Thyroid gland (tissue), 4 donors: ENCODE measurements around the gene MACROH2A1. TPM values are rescaled to one million over a fixed set of nuclear protein-coding genes. Genes with fewer than 3 reads are reported as not detected.

ENCODE experiments used
- DNase-seq, 2 donors: peaks; one replicate each; pipeline ENCODE4 v3.0.0-alpha.2; 2019
- H3K27ac ChIP-seq, 3 donors: fragments of 200-600 bp; sonication (generic); 1 replicate in 2 of 3; 2 replicates in 1 of 3; pipeline ENCODE4 v1.5.1; 2016 to 2019; ENCODE audit warnings: mild to moderate bottlenecking in 1 of 3, moderate library complexity in 1 of 3
- H3K27me3 ChIP-seq: fragments of 200-600 bp; sonication (generic); one replicate; pipeline ENCODE4 v1.5.1; 2019
- H3K36me3 ChIP-seq, 2 donors: fragments of 200-600 bp; sonication (generic); one replicate each; pipeline ENCODE4 v1.5.1; 2016 to 2019
- H3K4me1 ChIP-seq, 2 donors: fragments of 200-600 bp; sonication (generic); one replicate each; pipeline ENCODE4 v1.5.1; 2017 to 2019
- H3K4me3 ChIP-seq, 3 donors: fragments of 200-600 bp; sonication (generic); replicated peaks in 1 of 3; 1 replicate in 2 of 3; 2 replicates in 1 of 3; pipeline ENCODE4 v1.5.1; 2016; ENCODE audit warnings: mild to moderate bottlenecking in 1 of 3
- H3K9me3 ChIP-seq: fragments of 200-600 bp; sonication (generic); one replicate; pipeline ENCODE4 v1.5.1; 2017
- POLR2A ChIP-seq, 2 donors: fragments of 450-650 bp; IDR thresholded peaks; one replicate each; pipeline ENCODE4 v1.6.1; 2017; ENCODE audit warnings: antibody characterized with exemption in 2 of 2, mild to moderate bottlenecking in 2 of 2, moderate library complexity in 1 of 2
- WGBS, 2 donors: methylation state at CpG; one replicate each; pipeline ENCODE4 v1.1.5; 2017; 5-methylcytosine and 5-hydroxymethylcytosine counted together
- intact Hi-C: fragments of 100-400 bp; cut with DNase I; formaldehyde crosslinking; loops from one replicate; pipeline ENCODE4 v1.15.1; 2023
- total RNA-seq, 4 donors: library from RNA; depleted of rRNA; stranded (reverse); fragments of >200 nt; gene quantifications; one replicate each; pipeline ENCODE4 v1.2.3, GENCODE V29; 2016
- TF ChIP-seq, protein P1 (sequence below), 6 experiments: fragments of 200-600 bp in 3 of 6; fragments of 450-650 bp in 3 of 6; sonication (generic) in 3 of 6; IDR thresholded peaks; one replicate each; pipeline ENCODE4 v1.5.1; 2016 to 2019; ENCODE audit warnings: antibody characterized with exemption in 6 of 6, mild to moderate bottlenecking in 2 of 6, inconsistent platforms in 1 of 6, moderate library complexity in 1 of 6

The MACROH2A1 gene
- total RNA-seq, 4 donors from 2014 or later: 149 to 242 (median 227) TPM

DNA sequence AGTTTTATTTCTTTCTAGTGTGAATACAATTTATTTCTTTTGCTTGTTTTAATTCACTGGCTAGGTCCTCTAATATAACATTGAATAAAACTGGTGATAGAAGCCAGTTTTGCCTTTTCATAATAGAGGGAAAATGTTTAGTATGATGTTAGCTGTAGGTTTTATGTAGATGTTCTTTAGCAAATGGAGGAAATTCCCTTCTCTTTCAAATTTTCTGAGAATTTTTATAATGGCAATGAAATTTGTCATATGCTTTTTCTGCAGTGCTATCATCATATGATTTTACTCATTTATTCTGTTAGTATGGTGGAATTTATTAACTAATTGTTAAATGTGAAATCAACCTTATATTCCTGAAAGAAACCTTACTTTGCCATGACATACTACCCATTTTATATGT lies 18.1 kb upstream of the MACROH2A1 start:
- Histone ChIP-seq H3K27me3 (no peaks in the 10 kb centered on the region), H3K4me1 (no peaks in the 10 kb centered on the region), H3K36me3 (no peaks in the 10 kb centered on the region), H3K9me3 (no peaks in the 10 kb centered on the region), H3K4me3 (no peak overlapping the region), H3K27ac (no peak overlapping the region)
- no peak for DNase-seq
- intact Hi-C loops: no loop called here
- no peak for TF ChIP-seq POLR2A (IDR thresholded peaks at IDR 0.05)

DNA sequence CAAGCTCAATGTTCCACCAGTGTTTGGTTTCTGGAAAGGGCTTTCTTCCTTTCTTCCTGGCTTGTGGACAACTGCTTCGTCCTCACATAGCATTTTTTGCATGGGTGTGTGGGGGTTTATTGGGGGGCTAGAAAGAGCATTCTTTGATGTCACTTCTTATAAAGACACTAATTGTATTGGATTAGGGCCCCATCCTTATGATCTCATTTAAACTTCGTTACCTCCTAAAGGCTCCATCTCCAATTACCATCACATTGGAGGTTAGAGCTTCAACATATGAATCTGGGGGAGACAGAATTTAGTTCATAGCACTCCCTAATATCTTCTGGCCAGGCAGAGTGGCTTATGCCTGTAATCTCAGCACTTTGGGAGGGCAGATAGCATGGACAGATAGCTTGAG lies 6.1 kb upstream of the MACROH2A1 start:
- 87 to 89% methylated on average over 2 of the region's 2 CpGs for WGBS, 2 donors
- Histone ChIP-seq H3K36me3 (no peaks in the 10 kb centered on the region), H3K27me3 (no peaks in the 10 kb centered on the region), H3K27ac (no peak overlapping the region), H3K4me1 (no peaks in the 10 kb centered on the region), H3K9me3 (no peaks in the 10 kb centered on the region), H3K4me3 (no peak overlapping the region)
- DNase-seq: no peak
- intact Hi-C loops: no loop called here
- TF ChIP-seq POLR2A (IDR thresholded peaks at IDR 0.05): no peak
- TF ChIP-seq, protein P1, sequence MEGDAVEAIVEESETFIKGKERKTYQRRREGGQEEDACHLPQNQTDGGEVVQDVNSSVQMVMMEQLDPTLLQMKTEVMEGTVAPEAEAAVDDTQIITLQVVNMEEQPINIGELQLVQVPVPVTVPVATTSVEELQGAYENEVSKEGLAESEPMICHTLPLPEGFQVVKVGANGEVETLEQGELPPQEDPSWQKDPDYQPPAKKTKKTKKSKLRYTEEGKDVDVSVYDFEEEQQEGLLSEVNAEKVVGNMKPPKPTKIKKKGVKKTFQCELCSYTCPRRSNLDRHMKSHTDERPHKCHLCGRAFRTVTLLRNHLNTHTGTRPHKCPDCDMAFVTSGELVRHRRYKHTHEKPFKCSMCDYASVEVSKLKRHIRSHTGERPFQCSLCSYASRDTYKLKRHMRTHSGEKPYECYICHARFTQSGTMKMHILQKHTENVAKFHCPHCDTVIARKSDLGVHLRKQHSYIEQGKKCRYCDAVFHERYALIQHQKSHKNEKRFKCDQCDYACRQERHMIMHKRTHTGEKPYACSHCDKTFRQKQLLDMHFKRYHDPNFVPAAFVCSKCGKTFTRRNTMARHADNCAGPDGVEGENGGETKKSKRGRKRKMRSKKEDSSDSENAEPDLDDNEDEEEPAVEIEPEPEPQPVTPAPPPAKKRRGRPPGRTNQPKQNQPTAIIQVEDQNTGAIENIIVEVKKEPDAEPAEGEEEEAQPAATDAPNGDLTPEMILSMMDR (IDR thresholded peaks at IDR 0.05): no peak

DNA sequence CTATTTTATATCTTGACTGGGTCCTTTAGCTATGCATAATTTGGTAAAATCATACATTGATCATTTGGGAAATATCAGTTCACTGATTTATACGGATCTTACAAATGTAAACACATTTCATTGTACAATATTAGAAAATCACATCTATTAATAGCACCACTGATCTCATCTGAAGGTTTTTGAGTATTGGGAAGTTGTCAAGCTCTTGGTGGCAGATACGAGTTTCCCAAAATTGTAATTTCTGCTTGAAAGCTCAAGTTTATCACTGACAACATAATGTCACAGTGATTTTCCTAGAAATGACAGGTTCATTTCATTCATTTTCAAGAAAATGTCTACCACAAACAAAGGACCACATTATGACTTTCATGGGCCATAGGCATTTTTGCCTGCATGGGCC lies 3.0 kb upstream of the MACROH2A1 start:
- TF ChIP-seq POLR2A (IDR thresholded peaks at IDR 0.05): no peak
- TF ChIP-seq, protein P1 (IDR thresholded peaks at IDR 0.05): no peak
- 81 to 91% methylated on average over 2 of the region's 2 CpGs for WGBS, 2 donors
- no peak for DNase-seq
- intact Hi-C loops: no loop called here
- no peaks in the 10 kb centered on the region for H3K9me3 ChIP-seq
- peaks cover 10 to 13% of the 10 kb centered on the region in 2 donors for H3K4me1 ChIP-seq
- H3K4me3 ChIP-seq: no peak overlapping the region
- no peaks in the 10 kb centered on the region for H3K27me3 ChIP-seq
- H3K27ac ChIP-seq: no peak overlapping the region
- H3K36me3 ChIP-seq: no peaks in the 10 kb centered on the region

- intact Hi-C loops: no loop called here
- TF ChIP-seq, protein P1 (IDR thresholded peaks at IDR 0.05): no peak
- TF ChIP-seq POLR2A (IDR thresholded peaks at IDR 0.05): no peak
- 60 to 63% methylated on average over 5 of the region's 5 CpGs for WGBS, 2 donors
- H3K27ac ChIP-seq: no peak overlapping the region
- no peak for DNase-seq
- no peaks in the 10 kb centered on the region for H3K27me3 ChIP-seq
- H3K9me3 ChIP-seq: no peaks in the 10 kb centered on the region
- H3K4me1 ChIP-seq: peaks cover 13 to 18% of the 10 kb centered on the region in 2 donors
- no peak overlapping the region for H3K4me3 ChIP-seq
- no peaks in the 10 kb centered on the region for H3K36me3 ChIP-seq
Observed at GRCh38 chr5:135400866-135401265, 1.8 kb upstream of the MACROH2A1 start.

DNA sequence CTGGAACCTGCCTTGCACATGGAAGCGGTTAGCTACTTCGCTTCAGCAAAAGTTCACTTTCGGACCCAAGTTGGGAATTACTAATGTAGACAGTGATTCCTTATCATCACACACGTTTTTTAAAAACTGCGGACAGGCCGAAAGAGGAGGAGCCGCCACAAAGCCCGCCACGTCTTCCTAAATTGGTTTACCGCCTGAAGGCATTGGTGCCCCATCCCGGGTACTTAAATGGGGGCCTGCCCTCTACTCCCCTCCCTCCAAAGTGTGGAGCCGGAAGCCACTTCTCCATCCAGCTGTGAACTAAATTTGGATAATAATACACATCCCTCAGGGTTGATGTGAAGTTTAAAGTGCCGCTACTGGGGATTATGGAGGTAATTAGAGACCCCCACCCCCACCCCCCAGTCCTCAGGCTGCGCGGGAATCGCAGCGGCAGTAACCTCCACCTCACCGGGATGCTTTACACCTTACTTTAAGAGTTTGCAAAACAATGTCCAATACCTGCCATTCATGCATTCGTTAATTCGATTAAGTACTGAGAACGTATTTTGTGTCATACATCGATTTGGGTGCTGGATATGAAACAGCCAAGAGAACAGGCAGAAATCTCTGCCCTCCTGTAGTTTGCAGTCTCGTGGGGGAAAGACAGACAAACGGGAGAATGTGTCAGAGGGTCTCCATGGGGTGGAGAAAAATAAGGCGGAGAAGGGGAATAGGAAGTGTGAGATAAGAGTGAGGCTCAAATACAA lies 937 bp upstream of the MACROH2A1 start:
- H3K4me1 ChIP-seq: peaks cover 13 to 18% of the 10 kb centered on the region in 2 donors
- peak overlapping the region in 2 of 3 donors; percentile 84 to 87 for H3K27ac ChIP-seq
- DNase-seq: no peak
- WGBS, 2 donors: 38 to 43% methylated on average over 25 of the region's 25 CpGs
- H3K36me3 ChIP-seq: no peaks in the 10 kb centered on the region
- no peaks in the 10 kb centered on the region for H3K27me3 ChIP-seq
- intact Hi-C loops: no loop called here
- H3K9me3 ChIP-seq: no peaks in the 10 kb centered on the region
- peak overlapping the region in 2 of 3 donors; percentile 65 to 74 for H3K4me3 ChIP-seq
- TF ChIP-seq, protein P1 (IDR thresholded peaks at IDR 0.05): no peak
- TF ChIP-seq POLR2A (IDR thresholded peaks at IDR 0.05): no peak
